ENCODE measurements around the gene USP44. TPM values are rescaled to one million over a fixed set of nuclear protein-coding genes. Genes with fewer than 3 reads are reported as not detected.

USP44 gene
- total RNA-seq, 2 donors from 2014 or later = 2.8 to 3.1 TPM

GRCh38 chr12:95515197-95515596, 36.1 kb downstream of the USP44 start:
- no peaks in the 10 kb centered on the region for H3K9me3 ChIP-seq
- H3K36me3 ChIP-seq = peaks cover 0 to 5% of the 10 kb centered on the region in 2 donors
- WGBS = 91% methylated on average over 3 of the region's 3 CpGs
- H3K27me3 ChIP-seq (replicated peaks; ENCODE audit: insufficient read depth) = no peaks in the 10 kb centered on the region
- DNase-seq (ENCODE audit: low spot score) = no peak
- no peak overlapping the region for H3K27ac ChIP-seq
- H3K4me1 ChIP-seq (replicated peaks) = no peaks in the 10 kb centered on the region
- TF ChIP-seq CTCF (IDR thresholded peaks at IDR 0.05) (no peak), POLR2A (IDR thresholded peaks at IDR 0.05) (no peak), POLR2AphosphoS5 (IDR thresholded peaks at IDR 0.05) (no peak)
- H3K4me3 ChIP-seq = no peak overlapping the region
- intact Hi-C loops (cut with DNase I) = no loop called here

DNA sequence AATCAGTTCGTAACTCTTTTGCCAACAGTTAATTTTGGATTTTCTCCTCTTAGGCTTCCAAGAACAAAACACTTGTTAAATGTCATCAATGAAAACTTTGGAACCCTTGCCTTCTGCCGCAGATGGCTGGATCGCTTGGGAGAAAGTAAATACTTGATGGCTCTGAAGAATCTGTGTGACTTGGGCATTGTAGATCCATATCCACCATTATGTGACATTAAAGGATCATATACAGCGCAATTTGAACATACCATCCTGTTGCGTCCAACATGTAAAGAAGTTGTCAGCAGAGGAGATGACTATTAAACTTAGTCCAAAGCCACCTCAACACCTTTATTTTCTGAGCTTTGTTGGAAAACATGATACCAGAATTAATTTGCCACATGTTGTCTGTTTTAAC, 37.7 kb downstream of the USP44 start:
- intact Hi-C loops (cut with DNase I) = no loop called here
- DNase-seq (ENCODE audit: low spot score) = no peak
- peaks cover 0 to 5% of the 10 kb centered on the region in 2 donors for H3K36me3 ChIP-seq
- H3K27ac ChIP-seq = no peak overlapping the region
- no peaks in the 10 kb centered on the region for H3K4me1 ChIP-seq (replicated peaks)
- H3K9me3 ChIP-seq = no peaks in the 10 kb centered on the region
- no peak overlapping the region for H3K4me3 ChIP-seq
- H3K27me3 ChIP-seq (replicated peaks; ENCODE audit: insufficient read depth) = no peaks in the 10 kb centered on the region
- TF ChIP-seq CTCF (IDR thresholded peaks at IDR 0.05) (no peak), POLR2A (IDR thresholded peaks at IDR 0.05) (no peak), POLR2AphosphoS5 (IDR thresholded peaks at IDR 0.05) (no peak)
- 84% methylated on average over 5 of the region's 5 CpGs for WGBS

GRCh38 chr12:95511977-95512376, 39.3 kb downstream of the USP44 start:
- intact Hi-C loops (cut with DNase I) = no loop called here

GRCh38 chr12:95509300-95509699, 42.0 kb downstream of the USP44 start:
- DNase-seq (ENCODE audit: low spot score) = no peak
- Histone ChIP-seq H3K36me3 (peaks cover 0 to 5% of the 10 kb centered on the region in 2 donors), H3K27ac (no peak overlapping the region), H3K27me3 (replicated peaks; ENCODE audit: insufficient read depth) (no peaks in the 10 kb centered on the region), H3K4me3 (no peak overlapping the region), H3K4me1 (replicated peaks) (no peaks in the 10 kb centered on the region), H3K9me3 (no peaks in the 10 kb centered on the region)
- 80% methylated on average over 3 of the region's 3 CpGs for WGBS
- TF ChIP-seq CTCF (IDR thresholded peaks at IDR 0.05) (no peak), POLR2A (IDR thresholded peaks at IDR 0.05) (no peak), POLR2AphosphoS5 (IDR thresholded peaks at IDR 0.05) (no peak)
- intact Hi-C loops (cut with DNase I) = no loop called here

More at GRCh38 chr12:95511977-95512376, 39.3 kb downstream of the USP44 start:
- Histone ChIP-seq H3K36me3 (peaks cover 0 to 5% of the 10 kb centered on the region in 2 donors), H3K9me3 (no peaks in the 10 kb centered on the region), H3K27ac (no peak overlapping the region), H3K4me3 (no peak overlapping the region), H3K4me1 (replicated peaks) (no peaks in the 10 kb centered on the region), H3K27me3 (replicated peaks; ENCODE audit: insufficient read depth) (no peaks in the 10 kb centered on the region)
- WGBS = 100% methylated on average over 1 of the region's 1 CpG
- TF ChIP-seq POLR2AphosphoS5 (IDR thresholded peaks at IDR 0.05) (no peak), CTCF (IDR thresholded peaks at IDR 0.05) (no peak), POLR2A (IDR thresholded peaks at IDR 0.05) (no peak)
- no peak for DNase-seq (ENCODE audit: low spot score)

DNA sequence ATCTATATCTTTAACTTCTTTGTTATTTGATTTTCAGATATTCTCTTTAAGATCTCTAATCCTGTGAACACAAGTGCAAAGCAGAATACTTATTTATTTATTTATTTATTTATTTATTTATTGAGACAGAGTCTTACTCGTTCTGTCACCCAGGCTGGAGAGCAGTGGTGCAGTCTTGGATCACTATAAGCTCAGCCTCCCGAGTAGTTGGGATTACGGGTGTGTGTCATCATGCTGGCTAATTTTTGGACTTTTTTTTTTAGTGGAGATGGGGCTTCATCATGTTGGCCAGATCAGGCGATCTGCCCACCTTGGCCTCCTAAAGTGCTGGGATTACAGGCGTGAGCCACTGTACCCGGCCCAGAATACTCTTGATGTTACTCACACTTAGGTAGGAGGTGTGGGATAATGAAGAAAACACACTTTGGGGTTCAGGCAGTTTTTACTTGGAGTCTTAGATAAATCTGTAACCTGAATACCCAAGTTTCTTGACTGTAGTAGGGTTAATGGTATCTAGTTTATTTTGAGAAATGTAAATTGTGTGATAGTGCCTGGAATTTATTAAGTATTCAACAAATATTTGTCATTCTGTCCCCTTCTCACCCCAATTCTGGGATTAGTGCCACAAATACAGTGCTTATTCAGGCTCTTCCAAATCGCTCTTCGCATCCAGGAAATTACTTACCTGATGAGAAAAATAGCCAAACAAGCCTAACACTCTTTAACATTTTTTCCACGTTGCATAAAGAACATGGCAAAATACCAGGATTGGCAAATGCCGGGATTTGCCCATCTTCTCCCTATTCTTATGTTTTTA, 44.4 kb downstream of the USP44 start:
- no peaks in the 10 kb centered on the region for H3K27me3 ChIP-seq (replicated peaks; ENCODE audit: insufficient read depth)
- no peak overlapping the region for H3K4me3 ChIP-seq
- no peak for DNase-seq (ENCODE audit: low spot score)
- WGBS = 57% methylated on average over 10 of the region's 10 CpGs
- no peak for TF ChIP-seq POLR2A (IDR thresholded peaks at IDR 0.05)
- no peak for TF ChIP-seq CTCF (IDR thresholded peaks at IDR 0.05)
- no peak for TF ChIP-seq POLR2AphosphoS5 (IDR thresholded peaks at IDR 0.05)
- no peaks in the 10 kb centered on the region for H3K4me1 ChIP-seq (replicated peaks)
- no peaks in the 10 kb centered on the region for H3K9me3 ChIP-seq
- no peaks in the 10 kb centered on the region for H3K36me3 ChIP-seq
- intact Hi-C loops (cut with DNase I) = no loop called here
- H3K27ac ChIP-seq = no peak overlapping the region

Data from prostate gland (tissue), 2 donors.